HepG2 (cell line): Measurements from ENCODE around the gene GATD1. TPM values are rescaled to one million over a fixed set of nuclear protein-coding genes. Genes with fewer than 3 reads are reported as not detected.

ENCODE experiments used
- BHLHE40 ChIP-seq: IDR thresholded peaks from 2 replicates; pipeline ENCODE4 v1.6.1; 2011; ENCODE audit warnings: low read length, improper control_type of control experiment
- FOXO1 ChIP-seq: sonication (generic); formaldehyde crosslinking; IDR thresholded peaks from 2 replicates; pipeline ENCODE4 v1.4.0; 2020; ENCODE audit warnings: missing genetic modification reagents
- HDAC2 ChIP-seq: sonication (generic); formaldehyde crosslinking; IDR thresholded peaks from 2 replicates; pipeline ENCODE4 v1.4.0; 2020; ENCODE audit warnings: missing genetic modification reagents
- KMT2A ChIP-seq: sonication (generic); formaldehyde crosslinking; IDR thresholded peaks from 2 replicates; pipeline ENCODE4 v1.4.0; 2020; ENCODE audit warnings: missing genetic modification reagents
- LBX2 ChIP-seq: sonication (generic); formaldehyde crosslinking; IDR thresholded peaks from 2 replicates; pipeline ENCODE4 v1.5.0; 2020; ENCODE audit warnings: missing genetic modification reagents, mild to moderate bottlenecking, borderline replicate concordance
- MBD4 ChIP-seq: IDR thresholded peaks from 2 replicates; pipeline ENCODE4 v1.6.1; 2012; ENCODE audit warnings: low read length, inconsistent platforms, borderline replicate concordance
- ZNF160 ChIP-seq: sonication (generic); formaldehyde crosslinking; IDR thresholded peaks from 2 replicates; pipeline ENCODE4 v1.8.0; 2022; ENCODE audit warnings: mild to moderate bottlenecking, inconsistent platforms, missing genetic modification reagents
- ZNF407 ChIP-seq: sonication (generic); formaldehyde crosslinking; IDR thresholded peaks from one replicate; pipeline ENCODE4 v1.5.1; 2020; ENCODE audit warnings: mild to moderate bottlenecking, missing genetic modification reagents; ENCODE audit errors: not compliant biosample characterization
- ZNF709 ChIP-seq: sonication (generic); formaldehyde crosslinking; IDR thresholded peaks from 2 replicates; pipeline ENCODE4 v1.5.0; 2020; ENCODE audit warnings: mild to moderate bottlenecking, missing genetic modification reagents
- ZNF781 ChIP-seq: sonication (generic); formaldehyde crosslinking; IDR thresholded peaks from 2 replicates; pipeline ENCODE4 v1.5.1; 2020; ENCODE audit warnings: borderline replicate concordance, mild to moderate bottlenecking, missing genetic modification reagents; ENCODE audit errors: not compliant biosample characterization
- polyA plus RNA-seq, 8 experiments: library from polyadenylated mRNA; depleted of rRNA in 3 of 8; stranded (reverse) in 7 of 8; unstranded in 1 of 8; fragments of >200 nt; fragmentation: Illumina TruSeq in 4 of 8; extraction: Trizol in 4 of 8; gene quantifications; 2 replicates each; pipeline versions ENCODE4 v1.2.1 to v1.2.3, GENCODE V29; 2011 to 2016; ENCODE audit warnings: low read depth in 4 of 8, missing spikeins in 1 of 8, mixed read lengths in 1 of 8; ENCODE audit not compliant: insufficient read depth in 1 of 8
- total RNA-seq, 5 experiments: library from RNA; depleted of rRNA; stranded (reverse); fragments of >200 nt; fragmentation: Illumina TruSeq; extraction: Trizol; gene quantifications; 2 replicates each; pipeline ENCODE4 v1.2.3, GENCODE V29; 2016; ENCODE audit warnings: low read depth in 1 of 5
- TF ChIP-seq, protein P1 (sequence below): sonication (generic); formaldehyde crosslinking; IDR thresholded peaks from 2 replicates; pipeline ENCODE4 v1.8.0; 2022; ENCODE audit warnings: mild to moderate bottlenecking, missing genetic modification reagents, borderline replicate concordance
- TF ChIP-seq, protein P2 (sequence below), 2 experiments: sonication (generic) in 1 of 2; formaldehyde crosslinking in 1 of 2; IDR thresholded peaks; 2 replicates each; pipeline versions ENCODE4 v1.5.1 to v1.6.1; 2011 to 2020; ENCODE audit warnings: borderline replicate concordance in 1 of 2, low read depth in 1 of 2, low read length in 1 of 2, mild to moderate bottlenecking in 1 of 2, missing genetic modification reagents in 1 of 2, moderate library complexity in 1 of 2

The GATD1 gene
- total and polyA plus RNA-seq, 2 of the 13 experiments (the other 11 are each of a cell fraction or from before 2014, with no cell fraction given) = 31.3 to 60.5 TPM

DNA sequence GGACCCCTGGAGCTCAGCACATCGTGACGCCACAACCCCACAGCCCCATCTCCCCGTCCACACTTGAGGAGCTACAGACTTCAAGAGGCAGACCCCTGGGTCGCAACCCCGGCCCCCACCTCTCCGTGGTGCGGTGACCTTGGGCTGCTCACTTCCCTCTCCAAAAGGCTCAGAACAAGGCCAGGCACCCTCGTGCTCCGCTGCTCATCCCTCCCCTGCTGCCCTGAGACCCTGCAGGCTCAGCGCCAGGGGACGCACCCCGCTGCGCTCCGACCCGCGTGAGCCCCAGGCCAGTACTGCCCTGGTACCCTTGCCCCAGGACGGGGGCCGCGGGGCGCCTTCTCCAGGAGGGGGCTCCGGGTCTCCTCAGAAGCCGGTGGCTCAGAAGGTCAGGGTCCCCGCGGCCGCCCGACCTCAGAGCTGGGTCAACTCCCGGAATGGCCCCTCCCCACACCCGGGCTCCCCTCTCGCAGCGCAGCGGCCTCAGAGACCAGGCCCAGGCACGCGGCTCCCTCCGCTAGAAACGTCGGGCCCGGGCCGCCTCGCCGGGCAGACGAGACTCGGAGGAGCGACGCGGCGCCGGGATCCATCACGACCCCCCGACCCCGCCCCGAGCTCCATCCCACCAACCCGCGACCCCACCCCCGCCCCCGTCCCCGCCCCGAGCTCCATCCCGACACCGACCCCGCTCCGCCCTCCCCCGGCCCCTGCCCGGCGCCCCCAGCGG is 563 bp downstream of the GATD1 start (continued):
- TF ChIP-seq, protein P1, sequence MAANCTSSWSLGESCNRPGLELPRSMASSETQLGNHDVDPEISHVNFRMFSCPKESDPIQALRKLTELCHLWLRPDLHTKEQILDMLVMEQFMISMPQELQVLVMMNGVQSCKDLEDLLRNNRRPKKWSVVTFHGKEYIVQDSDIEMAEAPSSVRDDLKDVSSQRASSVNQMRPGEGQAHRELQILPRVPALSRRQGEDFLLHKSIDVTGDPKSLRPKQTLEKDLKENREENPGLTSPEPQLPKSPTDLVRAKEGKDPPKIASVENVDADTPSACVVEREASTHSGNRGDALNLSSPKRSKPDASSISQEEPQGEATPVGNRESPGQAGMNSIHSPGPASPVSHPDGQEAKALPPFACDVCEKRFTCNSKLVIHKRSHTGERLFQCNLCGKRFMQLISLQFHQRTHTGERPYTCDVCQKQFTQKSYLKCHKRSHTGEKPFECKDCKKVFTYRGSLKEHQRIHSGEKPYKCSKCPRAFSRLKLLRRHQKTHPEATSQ = no peak
- TF ChIP-seq ZNF160 (CRISPR knock-in tag) (no peak), ZNF781 (CRISPR knock-in tag) (no peak), BHLHE40 (no peak), ZNF407 (CRISPR knock-in tag) (peak; percentile 60), KMT2A (CRISPR knock-in tag) (no peak), ZNF709 (CRISPR knock-in tag) (0 out of 2 replicates have a peak, but pooled peaks have one; percentile 30), FOXO1 (no peak; the same call in 1 of the 2 replicates), HDAC2 (CRISPR knock-in tag) (no peak; the same call in none of the 2 replicates), MBD4 (no peak), LBX2 (CRISPR knock-in tag) (no peak)
- TF ChIP-seq, protein P2, sequence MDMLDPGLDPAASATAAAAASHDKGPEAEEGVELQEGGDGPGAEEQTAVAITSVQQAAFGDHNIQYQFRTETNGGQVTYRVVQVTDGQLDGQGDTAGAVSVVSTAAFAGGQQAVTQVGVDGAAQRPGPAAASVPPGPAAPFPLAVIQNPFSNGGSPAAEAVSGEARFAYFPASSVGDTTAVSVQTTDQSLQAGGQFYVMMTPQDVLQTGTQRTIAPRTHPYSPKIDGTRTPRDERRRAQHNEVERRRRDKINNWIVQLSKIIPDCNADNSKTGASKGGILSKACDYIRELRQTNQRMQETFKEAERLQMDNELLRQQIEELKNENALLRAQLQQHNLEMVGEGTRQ (IDR thresholded peaks at IDR 0.05; ENCODE audit: low read depth, low read length) = no peak
- TF ChIP-seq, protein P2 (CRISPR knock-in tag; IDR thresholded peaks at IDR 0.05; ENCODE audit: borderline replicate concordance) = no peak; the same call in 1 of the 2 replicates
